Right renal cortex interstitium (tissue), 3 donors: ENCODE measurements around the gene CHPT1. TPM values are rescaled to one million over a fixed set of nuclear protein-coding genes. Genes with fewer than 3 reads are reported as not detected.
"Not testable (repeated sequence)": the region's sequence is repeated elsewhere in the genome, so short reads cannot be mapped to it uniquely, and the experiment has no call there.

Source experiments
- DNase-seq, 3 donors: peaks; one replicate each; pipeline ENCODE4 v3.0.0-alpha.2; 2013; ENCODE audit warnings: low read depth in 3 of 3, low spot score in 2 of 3
- polyA plus RNA-seq, 3 donors: library from polyadenylated mRNA; unstranded; fragments of 120-200 nt; gene quantifications; one replicate each; pipeline ENCODE4 v1.2.1, GENCODE V29; 2013; ENCODE audit not compliant: insufficient read length in 3 of 3

Gene CHPT1
- polyA plus RNA-seq, 3 donors = 40.2 to 46.6 (median 41.8) TPM

DNA sequence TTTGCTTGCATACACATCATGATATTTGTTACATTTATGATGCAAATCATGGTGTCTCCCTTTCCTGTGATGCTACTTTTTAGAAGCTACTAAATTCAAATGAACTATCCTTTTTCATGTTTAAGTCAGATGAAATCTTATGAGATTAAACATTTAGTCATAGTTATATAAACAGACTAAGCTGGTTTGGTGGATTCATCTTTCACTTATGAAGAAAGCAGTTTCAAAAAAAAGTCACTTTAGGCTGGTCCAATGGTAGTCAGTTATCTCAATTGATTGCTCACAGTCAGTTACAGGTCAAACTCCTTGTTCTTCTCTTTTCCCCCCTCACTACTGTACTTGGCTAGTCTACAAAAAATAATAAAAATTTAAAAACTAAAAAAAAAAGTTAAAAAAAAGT lies 22.1 kb downstream of the CHPT1 start:
- DNase-seq = no peak

DNA sequence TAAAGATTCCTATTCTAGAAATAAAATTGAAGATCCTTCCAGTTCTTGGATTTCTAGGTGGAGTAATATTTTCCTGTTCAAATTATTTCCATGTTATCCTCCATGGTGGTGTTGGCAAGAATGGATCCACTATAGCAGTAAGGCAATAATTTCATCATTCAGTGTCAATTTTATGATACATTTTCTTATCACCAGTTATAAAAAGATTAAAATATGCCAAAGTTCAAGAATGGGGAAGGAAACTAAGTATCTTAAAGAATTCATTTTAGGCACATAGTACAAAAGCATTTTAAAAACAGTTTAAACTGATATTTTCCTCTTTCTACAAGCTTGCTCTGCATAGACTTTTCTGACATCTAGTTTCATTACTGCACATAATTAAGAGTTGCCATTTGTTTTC lies 22.7 kb downstream of the CHPT1 start:
- no peak for DNase-seq

GRCh38 chr12:101722392-101722791 lies 25.0 kb downstream of the CHPT1 start:
- no peak for DNase-seq

- DNase-seq = no peak
These were observed 29.7 kb downstream of the CHPT1 start for GRCh38 chr12:101727098-101727497.

GRCh38 chr12:101729842-101730241 lies 32.4 kb downstream of the CHPT1 start:
- DNase-seq = no peak

DNA sequence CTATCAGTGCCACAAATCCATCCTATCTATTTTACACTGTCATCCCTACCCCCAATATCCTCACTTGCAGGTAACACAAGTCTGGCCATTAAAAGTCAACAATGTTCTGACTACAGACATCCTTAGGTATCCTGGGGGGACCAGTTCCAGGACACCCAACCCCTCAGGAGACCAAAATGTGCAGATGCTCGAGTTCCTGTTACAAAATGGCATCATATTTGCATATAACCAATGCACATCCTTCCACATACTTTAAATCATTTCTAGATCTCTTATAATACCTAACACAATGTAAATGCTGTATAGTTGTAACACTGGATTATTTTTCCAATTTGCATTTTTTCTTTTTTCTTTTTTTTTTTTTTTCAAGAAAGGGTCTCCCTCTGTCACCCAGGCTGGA lies 34.9 kb downstream of the CHPT1 start:
- DNase-seq = no peak

DNA sequence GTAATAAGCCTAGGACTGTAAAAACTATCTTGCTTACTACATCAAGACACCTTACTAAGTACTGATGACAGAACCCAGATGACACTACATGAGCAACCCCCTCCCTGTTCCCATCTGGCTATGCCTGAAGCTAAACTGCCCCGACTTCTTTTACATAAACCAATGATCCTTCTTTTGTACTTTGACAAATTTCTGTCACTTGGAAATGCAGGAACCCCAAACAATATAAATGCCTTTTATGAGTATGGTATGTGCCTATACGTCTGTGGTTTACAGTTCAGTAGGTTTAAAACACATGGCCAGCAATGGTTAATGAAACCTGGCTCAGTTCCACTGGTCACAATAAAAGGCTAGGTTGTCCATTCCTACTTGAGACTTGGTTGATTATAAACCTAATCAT lies 35.7 kb downstream of the CHPT1 start:
- no peak for DNase-seq

DNA sequence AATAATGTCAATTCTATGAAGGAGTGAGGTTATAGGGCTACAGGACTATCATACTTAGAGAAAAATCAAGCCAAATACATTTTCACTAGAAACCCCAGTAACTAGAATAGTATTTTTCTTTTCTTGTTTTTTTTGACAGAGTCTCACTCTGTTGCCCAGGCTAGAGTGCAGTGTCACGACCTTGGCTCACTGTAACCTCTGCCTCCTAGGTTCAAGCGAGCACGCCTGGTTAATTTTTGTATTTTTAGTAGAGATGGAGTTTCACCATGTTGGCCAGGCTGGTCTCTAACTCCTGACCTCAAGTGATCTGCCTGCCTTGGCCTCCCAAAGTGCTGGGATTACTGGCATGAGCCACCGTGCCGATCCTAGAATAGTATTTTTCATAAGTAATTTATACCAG lies 37.0 kb downstream of the CHPT1 start:
- DNase-seq = not testable (repeated sequence)

DNA sequence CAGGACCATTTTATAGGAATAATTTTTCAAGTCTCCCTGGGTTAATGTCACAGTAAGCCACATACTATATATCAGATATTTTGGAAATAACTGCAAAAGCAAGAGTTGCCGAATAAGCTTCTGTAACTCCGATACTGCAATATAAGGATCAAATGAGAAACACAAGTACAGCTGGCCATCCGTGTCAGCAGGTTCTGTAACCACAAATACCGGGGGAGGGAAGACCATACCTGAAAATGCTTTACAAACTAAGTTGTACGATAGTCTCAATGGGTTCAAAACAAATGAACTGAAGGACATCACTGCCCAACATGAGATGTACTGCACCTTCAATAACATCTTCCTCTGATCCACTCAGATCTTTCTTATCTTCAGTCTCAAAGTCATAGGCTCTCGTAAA lies 40.0 kb downstream of the CHPT1 start:
- DNase-seq = no peak

- DNase-seq = no peak
These were observed 41.7 kb downstream of the CHPT1 start, which contains the start of gene SYCP3 for GRCh38 chr12:101738920-101739665. Gene SYCP3 (minus strand): TSS chr12:101739462. CDS start chr12:101737935, 1,527 bp downstream.

GRCh38 chr12:101740566-101740965 lies 43.1 kb downstream of the CHPT1 start:
- no peak for DNase-seq

- DNase-seq = no peak
These were observed 43.5 kb downstream of the CHPT1 start for GRCh38 chr12:101740980-101741379.

DNA sequence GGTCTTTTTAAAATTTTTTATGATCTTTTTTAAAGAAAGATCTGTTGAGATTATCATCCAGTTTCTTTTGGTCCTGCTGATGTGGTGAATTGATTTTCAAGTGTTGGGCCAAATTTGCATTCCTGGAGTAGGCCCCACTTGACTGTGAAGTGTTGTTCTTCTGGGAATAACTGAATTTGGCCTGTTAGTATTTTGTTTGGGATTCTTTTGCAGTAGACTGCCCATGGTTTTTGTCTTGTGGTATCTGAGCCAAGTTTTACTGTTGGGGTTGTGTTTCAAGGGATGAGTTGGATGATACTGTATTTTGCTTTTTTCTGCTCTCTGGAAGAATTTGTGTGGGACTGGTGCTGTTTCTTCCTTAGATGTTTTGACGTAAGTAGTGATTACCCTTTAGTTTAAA lies 45.8 kb downstream of the CHPT1 start:
- DNase-seq = no peak

GRCh38 chr12:101743724-101744472 lies 46.5 kb downstream of the CHPT1 start:
- no peak for DNase-seq

DNA sequence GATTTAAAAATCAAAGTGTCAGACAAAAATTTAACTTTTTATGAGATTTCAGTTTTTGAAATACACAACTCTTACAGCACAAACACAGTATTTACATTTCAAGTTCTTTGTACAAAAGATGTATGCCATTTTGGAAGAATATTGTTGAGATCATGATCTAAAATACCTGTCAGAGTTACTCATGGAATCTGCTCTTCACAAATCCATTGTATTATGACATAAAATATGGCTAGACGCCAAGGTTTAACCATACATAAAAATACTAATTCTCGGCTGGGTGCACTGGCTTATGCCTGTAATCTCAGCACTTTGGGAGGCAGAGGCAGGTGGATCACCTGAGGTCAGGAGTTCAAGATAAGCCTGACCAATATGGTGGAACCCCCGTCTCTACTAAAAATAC lies 48.0 kb downstream of the CHPT1 start:
- DNase-seq = no peak

- DNase-seq = no peak
These were observed 48.8 kb downstream of the CHPT1 start for GRCh38 chr12:101746196-101746595.

DNA sequence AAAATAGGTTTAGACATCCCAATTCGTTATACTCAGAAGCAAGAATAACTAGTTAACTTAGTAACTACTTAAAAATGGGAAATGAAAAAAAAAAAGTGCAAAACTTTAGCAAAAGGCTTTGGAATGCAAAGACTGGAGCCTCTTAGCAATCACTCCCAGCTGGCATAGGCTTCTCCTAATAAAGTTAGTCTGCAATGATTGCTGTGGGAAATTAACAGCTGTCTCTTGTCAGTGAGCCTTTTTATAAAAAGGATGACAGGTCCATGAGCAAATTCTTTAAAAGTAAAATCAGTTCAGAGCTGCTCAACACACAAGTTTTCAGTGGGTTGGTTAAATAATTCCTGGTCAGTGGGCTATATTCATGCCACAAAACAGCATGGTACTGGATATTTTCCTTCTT lies 49.2 kb downstream of the CHPT1 start:
- DNase-seq = no peak

DNA sequence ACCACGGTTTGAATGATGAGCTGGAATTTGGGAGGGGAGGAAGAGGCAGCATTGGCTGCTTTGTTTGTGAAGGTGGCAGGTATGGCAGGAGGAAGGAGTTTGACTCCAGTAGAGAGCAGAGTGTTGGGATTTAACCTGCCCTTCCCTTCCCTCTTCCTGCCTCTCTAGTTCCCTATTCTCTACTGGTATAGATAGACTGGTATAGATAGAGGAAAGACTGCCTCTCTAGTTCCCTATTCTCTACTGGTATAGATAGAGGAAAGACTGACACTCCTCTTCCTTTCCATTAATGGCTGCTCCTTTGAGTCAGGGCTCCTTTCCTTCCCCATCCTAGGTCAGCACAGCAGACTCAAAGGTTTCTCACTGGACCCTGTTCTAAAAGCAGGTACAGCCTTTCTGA lies 50.3 kb downstream of the CHPT1 start:
- no peak for DNase-seq

DNA sequence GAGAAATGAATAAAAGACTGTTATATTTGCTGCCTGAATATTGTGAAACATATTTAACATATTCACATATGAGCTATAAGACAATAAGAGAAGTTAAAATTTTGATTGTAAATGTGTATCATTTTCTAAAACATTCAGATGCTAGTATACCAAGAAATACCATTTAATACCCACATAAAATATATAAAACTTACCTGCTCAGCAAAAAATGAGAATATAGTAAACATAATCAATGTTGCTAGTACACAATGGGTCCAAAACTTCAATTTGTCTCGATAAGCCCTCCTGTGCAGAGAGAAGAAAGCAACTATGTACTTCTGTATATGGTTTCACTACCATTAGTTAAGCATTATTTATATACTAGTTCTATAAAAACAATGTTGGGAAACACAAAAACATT lies 51.5 kb downstream of the CHPT1 start:
- DNase-seq = no peak

- DNase-seq = no peak
These were observed 52.2 kb downstream of the CHPT1 start for GRCh38 chr12:101749657-101750056.

DNA sequence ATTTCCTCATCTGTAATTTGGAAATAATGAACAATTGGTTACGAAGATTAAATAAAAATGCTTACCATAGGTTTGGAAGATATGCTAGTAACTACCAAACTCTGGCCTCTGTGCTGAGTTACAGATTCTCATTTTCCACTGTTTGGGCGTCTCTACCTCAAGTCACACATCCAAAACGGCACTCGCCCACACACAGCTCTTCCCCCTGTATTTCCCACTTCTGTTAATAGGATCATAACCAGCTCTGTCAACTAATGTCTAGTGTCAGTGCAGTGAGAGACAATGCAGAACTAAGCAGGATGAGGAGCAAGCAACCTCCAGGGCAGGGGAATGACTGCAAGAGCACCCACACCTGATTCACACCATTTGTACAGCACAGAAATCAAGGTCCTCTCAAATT lies 52.7 kb downstream of the CHPT1 start:
- DNase-seq = no peak

DNA sequence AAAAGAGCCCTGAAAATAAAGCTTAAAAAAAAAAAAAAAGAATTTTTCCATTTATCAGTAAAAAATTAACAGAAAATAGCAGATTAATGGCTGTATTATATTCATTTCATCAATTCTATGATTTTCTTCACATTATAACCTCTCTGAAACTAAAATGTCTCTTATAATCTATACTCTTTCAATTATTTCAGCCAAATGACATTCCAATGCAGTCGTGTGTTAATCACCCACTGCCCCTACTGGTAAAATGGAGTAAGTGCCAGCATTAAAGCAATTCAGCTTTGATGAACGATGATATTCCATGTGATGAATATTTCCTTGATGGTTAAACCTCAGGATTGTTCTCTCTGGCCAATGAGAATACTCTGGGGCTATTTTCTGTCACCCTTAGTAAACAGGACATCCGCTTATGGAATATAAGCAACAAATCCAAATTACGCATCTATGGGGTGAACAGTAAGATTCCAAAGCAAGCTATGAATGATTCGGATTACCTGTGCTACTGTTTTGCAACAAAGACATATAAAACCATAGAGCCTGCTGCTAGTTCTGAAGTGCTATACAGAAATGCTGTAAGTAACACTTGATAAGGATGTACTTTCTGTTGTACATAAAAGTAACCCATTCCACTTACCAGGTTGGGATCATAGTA lies 62.1 kb downstream of the CHPT1 start:
- DNase-seq = no peak
